Subcutaneous adipose tissue (tissue), 4 donors: ENCODE data around the gene STIMATE. TPM values are rescaled to one million over a fixed set of nuclear protein-coding genes. Genes with fewer than 3 reads are reported as not detected.

Source experiments
- small RNA-seq: library from RNA; depleted of rRNA; stranded (forward); fragments of <200 nt; gene quantifications from one replicate; pipeline ENCODE3, GENCODE V24; 2016
- total RNA-seq, 4 donors: library from RNA; depleted of rRNA; stranded (reverse); fragments of >200 nt; gene quantifications; one replicate each; pipeline ENCODE4 v1.1.0, GENCODE V29; 2016
- TF ChIP-seq, protein P1 (sequence below): fragments of 450-650 bp; IDR thresholded peaks from one replicate; pipeline ENCODE4 v1.5.1; 2016; ENCODE audit warnings: low read depth, mild to moderate bottlenecking, control low read depth, antibody characterized with exemption, moderate library complexity

STIMATE gene
- total RNA-seq, 4 donors from 2014 or later: 21.4 to 32.0 (median 23.3) TPM

DNA sequence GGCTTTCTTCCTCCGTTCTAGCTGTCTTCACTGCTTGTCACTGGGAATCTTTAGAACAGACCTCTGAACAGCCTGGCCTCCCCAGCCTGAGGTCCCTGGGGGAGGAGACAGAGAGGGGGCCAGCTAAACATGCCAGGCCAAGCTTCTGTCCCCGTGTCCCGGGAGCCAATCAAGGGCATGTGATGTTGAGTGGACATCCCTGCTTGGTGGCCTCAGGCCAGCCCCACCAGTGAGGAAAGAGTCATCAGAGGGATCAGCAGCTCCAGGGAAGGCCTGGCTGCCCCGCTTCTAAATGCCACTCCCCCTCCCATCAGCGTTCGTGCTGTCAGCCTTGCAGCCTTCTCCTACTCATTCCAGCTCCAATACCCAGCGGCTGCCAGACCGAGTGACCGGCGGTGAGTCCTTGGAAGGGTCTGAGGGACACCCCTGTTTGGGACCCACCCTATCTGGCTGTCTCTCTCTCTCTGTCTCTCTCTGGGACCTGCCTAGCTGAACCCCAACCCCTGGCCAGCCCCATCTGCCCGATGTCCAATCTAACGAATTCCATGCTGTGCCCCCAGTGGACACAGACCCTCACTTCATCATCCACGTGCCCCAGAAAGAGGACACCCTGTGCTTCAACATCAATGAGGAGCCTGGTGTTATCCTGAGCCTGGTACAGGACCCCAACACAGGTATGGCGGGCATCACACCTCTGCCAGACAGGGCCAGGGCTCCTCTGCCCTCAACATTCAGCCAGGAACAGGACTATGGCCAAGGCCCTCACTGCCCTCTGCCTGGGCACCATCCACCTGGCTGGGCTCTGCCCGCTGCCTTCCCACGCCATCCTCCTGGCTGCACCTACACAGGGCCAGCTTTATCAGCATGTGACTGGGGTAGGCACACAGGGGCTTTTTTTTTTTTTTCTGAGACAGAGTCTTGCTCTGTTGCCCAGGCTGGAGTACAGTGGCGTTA, 109.4 kb downstream of the STIMATE start:
- TF ChIP-seq, protein P1, sequence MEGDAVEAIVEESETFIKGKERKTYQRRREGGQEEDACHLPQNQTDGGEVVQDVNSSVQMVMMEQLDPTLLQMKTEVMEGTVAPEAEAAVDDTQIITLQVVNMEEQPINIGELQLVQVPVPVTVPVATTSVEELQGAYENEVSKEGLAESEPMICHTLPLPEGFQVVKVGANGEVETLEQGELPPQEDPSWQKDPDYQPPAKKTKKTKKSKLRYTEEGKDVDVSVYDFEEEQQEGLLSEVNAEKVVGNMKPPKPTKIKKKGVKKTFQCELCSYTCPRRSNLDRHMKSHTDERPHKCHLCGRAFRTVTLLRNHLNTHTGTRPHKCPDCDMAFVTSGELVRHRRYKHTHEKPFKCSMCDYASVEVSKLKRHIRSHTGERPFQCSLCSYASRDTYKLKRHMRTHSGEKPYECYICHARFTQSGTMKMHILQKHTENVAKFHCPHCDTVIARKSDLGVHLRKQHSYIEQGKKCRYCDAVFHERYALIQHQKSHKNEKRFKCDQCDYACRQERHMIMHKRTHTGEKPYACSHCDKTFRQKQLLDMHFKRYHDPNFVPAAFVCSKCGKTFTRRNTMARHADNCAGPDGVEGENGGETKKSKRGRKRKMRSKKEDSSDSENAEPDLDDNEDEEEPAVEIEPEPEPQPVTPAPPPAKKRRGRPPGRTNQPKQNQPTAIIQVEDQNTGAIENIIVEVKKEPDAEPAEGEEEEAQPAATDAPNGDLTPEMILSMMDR: no peak

DNA sequence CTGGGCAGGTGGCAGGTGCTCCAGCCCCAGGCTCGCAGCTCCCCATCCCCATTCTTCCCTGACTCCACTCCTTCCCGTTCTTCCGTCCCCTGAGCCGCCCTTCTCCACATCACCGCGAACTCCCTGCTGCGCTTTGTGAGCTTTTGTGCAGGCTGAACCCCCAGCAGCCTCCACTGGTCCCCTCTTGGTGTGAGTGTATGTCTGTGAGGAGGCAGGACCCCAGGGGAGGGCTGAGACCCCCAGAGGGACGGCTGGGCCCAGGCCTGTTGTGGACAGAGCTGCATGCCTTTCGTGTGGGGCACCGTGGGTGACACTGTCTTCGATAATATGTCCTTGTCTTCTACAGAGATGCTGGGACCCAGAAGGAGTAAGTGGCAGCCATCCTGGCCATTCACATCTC, 110.1 kb downstream of the STIMATE start:
- TF ChIP-seq, protein P1: no peak

Small RNA genes within 50 kb of the gene (small RNA-seq; reads per million reads assigned to genes)
- gene MIR8064 (not detected), gene MUSTN1 (not detected)

Other genes starting within 250 kb of the STIMATE start
- 100 to 1,000 TPM in 2 of 4 donors, 10 to 100 TPM in 2; 92.7 to 125 (median 104) TPM for gene PBRM1, start 211.6 kb downstream of the STIMATE start, total RNA-seq
- 10 to 100 TPM; 37.3 to 90.5 (median 59.5) TPM for gene GNL3, start 211.5 kb downstream of the STIMATE start, total RNA-seq
- 10 to 100 TPM; 35.2 to 53.9 (median 46.2) TPM for gene GLT8D1, start 191.8 kb downstream of the STIMATE start, total RNA-seq
- 100 to 1,000 TPM in 1 of 4 donors, 10 to 100 TPM in 3; 44.3 to 108 (median 80.8) TPM for gene SPCS1, start 191.4 kb downstream of the STIMATE start, total RNA-seq
- 10 to 100 TPM in 3 of 4 donors, 1 to 10 TPM in 1; 9.0 to 18.4 (median 13.7) TPM for gene NEK4, start 126.6 kb downstream of the STIMATE start, total RNA-seq
- gene ITIH1, start 119.9 kb downstream of the STIMATE start, total RNA-seq: 1 to 10 TPM in 1 of 4 donors, under 1 TPM in 1, not detected in 2; 0.34 to 1.5 TPM
- 1 to 10 TPM in 2 of 4 donors, under 1 TPM in 1, not detected in 1; 0.44 to 4.6 (median 2.1) TPM for gene ITIH3, start 102.8 kb downstream of the STIMATE start, total RNA-seq
- 1 to 10 TPM in 3 of 4 donors, under 1 TPM in 1; 0.33 to 5.8 (median 3.4) TPM for gene ITIH4, start 66.9 kb downstream of the STIMATE start, total RNA-seq
- gene MUSTN1, start 62.5 kb downstream of the STIMATE start, total RNA-seq: 10 to 100 TPM in 1 of 4 donors, 1 to 10 TPM in 3; 1.3 to 13.0 (median 6.8) TPM
- 10 to 100 TPM in 3 of 4 donors, 1 to 10 TPM in 1; 4.9 to 15.5 (median 12.2) TPM for gene SFMBT1, start 148.5 kb upstream of the STIMATE start, total RNA-seq
- gene RFT1, start 232.9 kb upstream of the STIMATE start, total RNA-seq: 10 to 100 TPM in 2 of 4 donors, 1 to 10 TPM in 2; 8.1 to 12.7 (median 10.7) TPM